Daoy (cell line): ENCODE measurements around the gene TBCCD1. TPM values are rescaled to one million over a fixed set of nuclear protein-coding genes. Genes with fewer than 3 reads are reported as not detected.
A peak's percentile ranks its signal among the peaks of the same experiment; 100 is the strongest.

Experiments used
- DNase-seq: peaks from one replicate; pipeline ENCODE4 v3.0.0-alpha.2; 2015; ENCODE audit warnings: low read depth
- total RNA-seq: library from RNA; depleted of rRNA; stranded (reverse); fragments of >200 nt; shearing (Covaris generic); gene quantifications from 2 replicates; pipeline ENCODE4 v1.2.3, GENCODE V29; 2014; rRNA removed

TBCCD1 gene
- total RNA-seq, result 15.9 and 17.7 TPM in 2 replicates

- DNase-seq, result peak; percentile 95
Measured at GRCh38 chr3:186567072-186567921, at the start of gene TBCCD1. Gene TBCCD1, minus strand, starts transcription at chr3:186567339. Its CDS starts 3,010 bp downstream, at chr3:186564329.

- DNase-seq, result no peak
Measured at GRCh38 chr3:186616299-186616617, 49.1 kb upstream of the TBCCD1 start.

GRCh38 chr3:186614597-186615483 is 47.7 kb upstream of the TBCCD1 start:
- DNase-seq, result peak; percentile 83

- DNase-seq, result no peak
Measured at GRCh38 chr3:186614266-186614596, 47.1 kb upstream of the TBCCD1 start.

GRCh38 chr3:186613637-186614265 is 46.6 kb upstream of the TBCCD1 start:
- DNase-seq, result peak; percentile 31

- DNase-seq, result no peak
Measured at GRCh38 chr3:186612721-186613636, 45.8 kb upstream of the TBCCD1 start, which contains the start of gene AHSG. Gene AHSG, plus strand, starts transcription at chr3:186613060. Its CDS starts 82 bp downstream, at chr3:186613142.

GRCh38 chr3:186612065-186612464 is 44.9 kb upstream of the TBCCD1 start:
- no peak for DNase-seq

- peak; percentile 52 for DNase-seq
Measured at GRCh38 chr3:186609247-186609868, 42.2 kb upstream of the TBCCD1 start.

GRCh38 chr3:186608624-186609215 is 41.6 kb upstream of the TBCCD1 start:
- DNase-seq, result no peak

- DNase-seq, result no peak
Measured at GRCh38 chr3:186605561-186606545, 38.7 kb upstream of the TBCCD1 start.

GRCh38 chr3:186605078-186605477 is 37.9 kb upstream of the TBCCD1 start:
- DNase-seq, result no peak

GRCh38 chr3:186603159-186603558 is 36.0 kb upstream of the TBCCD1 start:
- no peak for DNase-seq

GRCh38 chr3:186600896-186601295 is 33.8 kb upstream of the TBCCD1 start:
- no peak for DNase-seq

GRCh38 chr3:186599785-186600166 is 32.6 kb upstream of the TBCCD1 start:
- no peak for DNase-seq

GRCh38 chr3:186599142-186599784 is 32.1 kb upstream of the TBCCD1 start:
- no peak for DNase-seq

- no peak for DNase-seq
Measured at GRCh38 chr3:186598794-186599141, 31.6 kb upstream of the TBCCD1 start.

GRCh38 chr3:186598108-186598784 is 31.1 kb upstream of the TBCCD1 start:
- DNase-seq, result peak; percentile 80
